Measurements from ENCODE around the gene CARHSP1. TPM values are rescaled to one million over a fixed set of nuclear protein-coding genes. Genes with fewer than 3 reads are reported as not detected.
A peak's percentile ranks its signal among the peaks of the same experiment; 100 is the strongest.
"Not testable (repeated sequence)": the region's sequence is repeated elsewhere in the genome, so short reads cannot be mapped to it uniquely, and the experiment has no call there.

The CARHSP1 gene
- polyA plus RNA-seq, 4 donors: 51.6 to 103 (median 88.8) TPM

DNA sequence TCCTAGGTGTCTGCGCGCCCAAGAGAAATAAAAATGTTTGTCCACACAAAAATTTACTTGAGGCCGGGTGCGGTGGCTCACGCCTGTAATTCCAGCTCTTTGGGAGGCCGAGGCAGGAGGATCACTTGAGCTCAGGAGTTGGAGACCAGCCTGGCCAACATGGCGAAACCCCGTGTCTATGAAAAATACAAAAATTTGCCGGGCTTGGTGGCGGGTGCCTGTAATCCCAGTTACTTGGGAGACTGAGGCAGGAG, 1.1 kb upstream of the CARHSP1 start:
- WGBS, 3 donors: 93 to 97% (median 96%) methylated on average over 10 of the region's 10 CpGs
- H3K27me3 ChIP-seq (ENCODE audit: control insufficient read depth in 3 of 3, insufficient read depth in 3 of 3, low read length in 3 of 3); DNase-seq; H3K36me3 ChIP-seq (ENCODE audit: control insufficient read depth in 3 of 3, insufficient read depth in 2 of 3, low read depth in 1 of 3, low read length in 3 of 3); FAIRE-seq; H3K9me3 ChIP-seq (ENCODE audit: control insufficient read depth in 2 of 2, insufficient read depth in 1 of 2, low read depth in 1 of 2, low read length in 1 of 2); H3K4me3 ChIP-seq (ENCODE audit: low read depth in 1 of 3, low read length in 3 of 3); H3K27ac ChIP-seq (ENCODE audit: low read depth in 1 of 3, low read length in 2 of 3): not testable (repeated sequence)
- H3K4me1 ChIP-seq (ENCODE audit: control insufficient read depth in 3 of 3, insufficient read depth in 2 of 3, low read depth in 1 of 3, low read length in 2 of 3): peaks cover 5 to 23% (median 8%) of the 10 kb centered on the region in 3 donors

- no peaks in the 10 kb centered on the region for H3K27me3 ChIP-seq (ENCODE audit: control insufficient read depth in 3 of 3, insufficient read depth in 3 of 3, low read length in 3 of 3)
- peak overlapping the region in 2 of 3 donors; percentile 48 to 72 for H3K4me3 ChIP-seq (ENCODE audit: low read depth in 1 of 3, low read length in 3 of 3)
- H3K36me3 ChIP-seq (ENCODE audit: control insufficient read depth in 3 of 3, insufficient read depth in 2 of 3, low read depth in 1 of 3, low read length in 3 of 3): peaks cover 0 to 4% (median 0%) of the 10 kb centered on the region in 3 donors
- peak in 1 of 2 donors; percentile 47 for DNase-seq
- H3K4me1 ChIP-seq (ENCODE audit: control insufficient read depth in 3 of 3, insufficient read depth in 2 of 3, low read depth in 1 of 3, low read length in 2 of 3): peaks cover 5 to 28% (median 8%) of the 10 kb centered on the region in 3 donors
- no peaks in the 10 kb centered on the region for H3K9me3 ChIP-seq (ENCODE audit: control insufficient read depth in 2 of 2, insufficient read depth in 1 of 2, low read depth in 1 of 2, low read length in 1 of 2)
- FAIRE-seq: no peak
- peak overlapping the region in 2 of 3 donors; percentile 55 to 69 for H3K27ac ChIP-seq (ENCODE audit: low read depth in 1 of 3, low read length in 2 of 3)
- 26 to 38% (median 28%) methylated on average over 32 to 37 of the region's 37 CpGs for WGBS, 3 donors
Observed at GRCh38 chr16:8869212-8869987, 594 bp upstream of the CARHSP1 start.

DNA sequence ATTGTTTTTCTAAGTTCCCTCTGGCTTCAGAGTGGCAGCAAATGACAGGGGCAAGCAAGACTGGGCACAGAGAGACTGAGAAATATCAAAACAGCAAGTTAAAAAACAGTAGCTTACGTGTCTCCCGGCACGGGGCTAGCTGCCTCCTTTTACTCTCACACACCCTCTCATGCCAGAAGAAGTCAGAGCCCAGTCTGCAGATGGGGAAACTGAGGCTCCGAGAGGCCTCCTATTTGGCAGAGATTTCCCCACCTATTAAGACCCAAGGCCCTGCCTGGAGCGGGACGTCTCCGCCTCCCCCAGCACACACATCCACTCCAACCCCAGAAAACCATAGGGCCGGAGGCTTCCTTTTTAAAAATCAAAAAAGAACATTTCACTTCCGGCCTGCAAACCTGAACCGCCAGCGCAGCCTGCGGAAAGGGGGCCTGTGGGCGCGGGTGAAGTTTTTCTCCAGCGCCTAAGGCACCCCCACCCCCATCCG, 832 bp downstream of the CARHSP1 start:
- H3K4me1 ChIP-seq (ENCODE audit: control insufficient read depth in 3 of 3, insufficient read depth in 2 of 3, low read depth in 1 of 3, low read length in 2 of 3): peaks cover 5 to 42% (median 13%) of the 10 kb centered on the region in 3 donors

DNA sequence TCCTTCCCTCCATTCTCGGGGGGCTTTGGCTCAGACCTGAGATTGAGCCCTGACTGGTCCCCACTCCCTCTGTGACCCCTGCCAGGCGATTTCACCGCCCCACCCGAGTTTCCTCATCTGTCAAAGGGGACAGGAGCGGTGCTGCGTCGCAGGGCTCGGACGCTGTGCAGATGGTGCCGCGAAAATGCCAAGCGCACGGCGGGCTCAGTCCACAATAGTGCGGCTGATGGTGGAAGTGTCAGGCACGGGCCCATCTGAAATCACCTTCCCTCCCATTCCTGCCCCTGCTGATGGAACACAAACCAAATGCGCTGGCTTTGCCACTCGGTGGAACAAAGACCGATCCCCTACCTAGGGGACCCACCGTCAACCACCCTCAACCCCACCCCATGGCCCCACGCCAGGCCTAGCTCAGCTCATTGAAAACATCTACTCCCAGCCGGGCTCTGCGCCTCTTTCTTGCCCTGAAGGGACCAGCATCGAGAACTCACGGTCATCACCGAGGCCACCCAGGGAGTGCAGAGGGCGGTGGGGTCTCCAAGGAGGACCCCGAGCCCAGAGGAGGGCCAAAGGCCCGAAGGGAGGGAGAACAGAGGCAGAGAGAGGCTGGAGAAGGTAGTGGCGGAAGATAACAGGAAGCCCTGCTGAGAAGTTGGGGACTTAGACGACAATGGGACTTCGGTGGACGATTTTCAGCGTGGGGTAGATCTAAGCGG, 1.4 kb downstream of the CARHSP1 start:
- Histone ChIP-seq H3K4me3 (ENCODE audit: low read depth in 1 of 3, low read length in 3 of 3) (peak overlapping the region; percentile 72 to 95 (median 76)), H3K27me3 (ENCODE audit: control insufficient read depth in 3 of 3, insufficient read depth in 3 of 3, low read length in 3 of 3) (no peaks in the 10 kb centered on the region), H3K36me3 (ENCODE audit: control insufficient read depth in 3 of 3, insufficient read depth in 2 of 3, low read depth in 1 of 3, low read length in 3 of 3) (peaks cover 0 to 21% (median 0%) of the 10 kb centered on the region in 3 donors), H3K9me3 (ENCODE audit: control insufficient read depth in 2 of 2, insufficient read depth in 1 of 2, low read depth in 1 of 2, low read length in 1 of 2) (no peaks in the 10 kb centered on the region), H3K4me1 (ENCODE audit: control insufficient read depth in 3 of 3, insufficient read depth in 2 of 3, low read depth in 1 of 3, low read length in 2 of 3) (peaks cover 5 to 48% (median 13%) of the 10 kb centered on the region in 3 donors), H3K27ac (ENCODE audit: low read depth in 1 of 3, low read length in 2 of 3) (peak overlapping the region; percentile 7 to 94 (median 76))
- 1 to 5% (median 3%) methylated on average over 35 of the region's 35 CpGs for WGBS, 3 donors
- DNase-seq (peak; percentile 58 to 72), FAIRE-seq (no peak)

More for the DNA sequence above, 832 bp downstream of the CARHSP1 start:
- Histone ChIP-seq H3K27me3 (ENCODE audit: control insufficient read depth in 3 of 3, insufficient read depth in 3 of 3, low read length in 3 of 3) (no peaks in the 10 kb centered on the region), H3K27ac (ENCODE audit: low read depth in 1 of 3, low read length in 2 of 3) (peak overlapping the region; percentile 7 to 94 (median 76)), H3K9me3 (ENCODE audit: control insufficient read depth in 2 of 2, insufficient read depth in 1 of 2, low read depth in 1 of 2, low read length in 1 of 2) (no peaks in the 10 kb centered on the region), H3K4me3 (ENCODE audit: low read depth in 1 of 3, low read length in 3 of 3) (peak overlapping the region; percentile 72 to 95 (median 76)), H3K36me3 (ENCODE audit: control insufficient read depth in 3 of 3, insufficient read depth in 2 of 3, low read depth in 1 of 3, low read length in 3 of 3) (peaks cover 0 to 15% (median 0%) of the 10 kb centered on the region in 3 donors)
- 0 to 1% (median 0%) methylated on average over 16 of the region's 16 CpGs for WGBS, 3 donors
- no peak for FAIRE-seq
- no peak for DNase-seq

- peaks cover 5 to 53% (median 13%) of the 10 kb centered on the region in 3 donors for H3K4me1 ChIP-seq (ENCODE audit: control insufficient read depth in 3 of 3, insufficient read depth in 2 of 3, low read depth in 1 of 3, low read length in 2 of 3)
- peak overlapping the region; percentile 72 to 95 (median 76) for H3K4me3 ChIP-seq (ENCODE audit: low read depth in 1 of 3, low read length in 3 of 3)
- peaks cover 0 to 25% (median 0%) of the 10 kb centered on the region in 3 donors for H3K36me3 ChIP-seq (ENCODE audit: control insufficient read depth in 3 of 3, insufficient read depth in 2 of 3, low read depth in 1 of 3, low read length in 3 of 3)
- DNase-seq: no peak
- 13 to 20% (median 19%) methylated on average over 12 to 16 of the region's 16 CpGs for WGBS, 3 donors
- H3K9me3 ChIP-seq (ENCODE audit: control insufficient read depth in 2 of 2, insufficient read depth in 1 of 2, low read depth in 1 of 2, low read length in 1 of 2): no peaks in the 10 kb centered on the region
- no peak for FAIRE-seq
- peak overlapping the region in 2 of 3 donors; percentile 76 to 94 for H3K27ac ChIP-seq (ENCODE audit: low read depth in 1 of 3, low read length in 2 of 3)
- no peaks in the 10 kb centered on the region for H3K27me3 ChIP-seq (ENCODE audit: control insufficient read depth in 3 of 3, insufficient read depth in 3 of 3, low read length in 3 of 3)
Observed at GRCh38 chr16:8866884-8867215, 2.0 kb downstream of the CARHSP1 start.

GRCh38 chr16:8866118-8866883, 2.5 kb downstream of the CARHSP1 start:
- Histone ChIP-seq H3K36me3 (ENCODE audit: control insufficient read depth in 3 of 3, insufficient read depth in 2 of 3, low read depth in 1 of 3, low read length in 3 of 3) (peaks cover 0 to 29% (median 0%) of the 10 kb centered on the region in 3 donors), H3K4me3 (ENCODE audit: low read depth in 1 of 3, low read length in 3 of 3) (peak overlapping the region in 2 of 3 donors; percentile 72 to 95), H3K9me3 (ENCODE audit: control insufficient read depth in 2 of 2, insufficient read depth in 1 of 2, low read depth in 1 of 2, low read length in 1 of 2) (no peaks in the 10 kb centered on the region), H3K27me3 (ENCODE audit: control insufficient read depth in 3 of 3, insufficient read depth in 3 of 3, low read length in 3 of 3) (no peaks in the 10 kb centered on the region), H3K4me1 (ENCODE audit: control insufficient read depth in 3 of 3, insufficient read depth in 2 of 3, low read depth in 1 of 3, low read length in 2 of 3) (peaks cover 5 to 58% (median 13%) of the 10 kb centered on the region in 3 donors), H3K27ac (ENCODE audit: low read depth in 1 of 3, low read length in 2 of 3) (peak overlapping the region in 2 of 3 donors; percentile 5 to 76)
- FAIRE-seq (no peak), DNase-seq (peak; percentile 29 to 80)
- 16 to 39% (median 34%) methylated on average over 21 to 30 of the region's 30 CpGs for WGBS, 3 donors

- no peaks in the 10 kb centered on the region for H3K27me3 ChIP-seq (ENCODE audit: control insufficient read depth in 3 of 3, insufficient read depth in 3 of 3, low read length in 3 of 3)
- H3K4me1 ChIP-seq (ENCODE audit: control insufficient read depth in 3 of 3, insufficient read depth in 2 of 3, low read depth in 1 of 3, low read length in 2 of 3): peaks cover 5 to 61% (median 13%) of the 10 kb centered on the region in 3 donors
- no peak overlapping the region for H3K4me3 ChIP-seq (ENCODE audit: low read depth in 1 of 3, low read length in 3 of 3)
- DNase-seq (no peak), FAIRE-seq (no peak)
- no peaks in the 10 kb centered on the region for H3K9me3 ChIP-seq (ENCODE audit: control insufficient read depth in 2 of 2, insufficient read depth in 1 of 2, low read depth in 1 of 2, low read length in 1 of 2)
- H3K36me3 ChIP-seq (ENCODE audit: control insufficient read depth in 3 of 3, insufficient read depth in 2 of 3, low read depth in 1 of 3, low read length in 3 of 3): peaks cover 0 to 33% (median 0%) of the 10 kb centered on the region in 3 donors
- peak overlapping the region in 2 of 3 donors; percentile 10 to 89 for H3K27ac ChIP-seq (ENCODE audit: low read depth in 1 of 3, low read length in 2 of 3)
- 82 to 90% (median 88%) methylated on average over 14 of the region's 14 CpGs for WGBS, 3 donors
Observed at GRCh38 chr16:8865145-8865882, 3.5 kb downstream of the CARHSP1 start.
